Immature natural killer cell (primary cell): ENCODE data around the gene PCP2. TPM values are rescaled to one million over a fixed set of nuclear protein-coding genes. Genes with fewer than 3 reads are reported as not detected.
A peak's percentile ranks its signal among the peaks of the same experiment; 100 is the strongest.

Source experiments
- DNase-seq, 3 donors: peaks; one replicate each; pipeline ENCODE4 v3.0.0; 2022; ENCODE audit warnings: mixed read lengths in 1 of 3
- H3K27ac Mint-ChIP-seq, 6 donors: one replicate each; pipeline ENCODE4 v1.8.0; 2020; ENCODE audit warnings: mixed read lengths in 6 of 6, mild to moderate bottlenecking in 5 of 6, inconsistent platforms in 4 of 6, moderate library complexity in 3 of 6
- H3K27me3 Mint-ChIP-seq, 3 donors: one replicate each; pipeline ENCODE4 v1.8.0; 2020 to 2021; ENCODE audit warnings: low read depth in 3 of 3, mild to moderate bottlenecking in 3 of 3, mixed read lengths in 3 of 3, moderate library complexity in 3 of 3, inconsistent platforms in 1 of 3
- H3K36me3 Mint-ChIP-seq, 3 donors: one replicate each; pipeline ENCODE4 v1.8.0; 2020; ENCODE audit warnings: mixed read lengths in 3 of 3, inconsistent platforms in 2 of 3, mild to moderate bottlenecking in 2 of 3
- H3K4me1 Mint-ChIP-seq, 2 donors: one replicate each; pipeline ENCODE4 v1.8.0; 2020; ENCODE audit warnings: inconsistent platforms in 2 of 2, mild to moderate bottlenecking in 2 of 2, mixed read lengths in 2 of 2, moderate library complexity in 1 of 2
- H3K4me3 Mint-ChIP-seq, 5 donors: one replicate each; pipeline ENCODE4 v1.8.0; 2020; ENCODE audit warnings: mild to moderate bottlenecking in 5 of 5, mixed read lengths in 5 of 5, inconsistent platforms in 3 of 5, moderate library complexity in 3 of 5
- H3K9me3 Mint-ChIP-seq, 6 donors: one replicate each; pipeline ENCODE4 v1.8.0; 2020; ENCODE audit warnings: mild to moderate bottlenecking in 6 of 6, mixed read lengths in 6 of 6, inconsistent platforms in 4 of 6, moderate library complexity in 3 of 6
- polyA plus RNA-seq, 3 donors: library from polyadenylated mRNA; unstranded; fragments of 300-500 nt; fragmentation: Illumina TruSeq; gene quantifications; one replicate each; pipeline ENCODE4 v1.2.3, GENCODE V29; 2021

The PCP2 gene
- polyA plus RNA-seq, 3 donors from 2014 or later = 0.58 TPM; not detected in 2

DNA sequence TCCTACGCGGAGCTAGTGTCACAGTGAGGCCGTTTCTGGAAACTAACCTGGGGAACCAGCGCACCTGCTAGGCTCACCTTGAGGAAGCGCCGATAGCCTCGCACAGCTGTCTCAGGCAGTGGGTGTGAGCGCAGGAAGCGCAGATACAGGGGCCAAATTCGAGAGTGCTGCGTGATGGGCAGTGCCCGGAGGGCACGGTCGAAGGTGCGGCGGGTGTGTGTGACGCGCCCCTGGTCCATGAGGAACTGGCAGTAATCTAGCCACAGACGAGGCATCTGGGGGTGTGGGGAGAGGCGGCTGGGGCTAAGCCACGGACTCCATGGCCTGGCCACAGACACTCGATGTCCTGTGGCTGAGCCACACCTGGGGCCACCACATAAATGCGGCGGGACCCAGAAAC, 6.4 kb downstream of the PCP2 start:
- no peak for DNase-seq
- Mint-ChIP-seq H3K4me3 (peak overlapping the region in 1 of 5 donors; percentile 21), H3K4me1 (peaks cover 36 to 50% of the 10 kb centered on the region in 2 donors), H3K27ac (no peak overlapping the region), H3K27me3 (peaks cover 9 to 16% (median 11%) of the 10 kb centered on the region in 3 donors), H3K36me3 (peaks cover 4 to 14% (median 10%) of the 10 kb centered on the region in 3 donors), H3K9me3 (no peaks in the 10 kb centered on the region)

DNA sequence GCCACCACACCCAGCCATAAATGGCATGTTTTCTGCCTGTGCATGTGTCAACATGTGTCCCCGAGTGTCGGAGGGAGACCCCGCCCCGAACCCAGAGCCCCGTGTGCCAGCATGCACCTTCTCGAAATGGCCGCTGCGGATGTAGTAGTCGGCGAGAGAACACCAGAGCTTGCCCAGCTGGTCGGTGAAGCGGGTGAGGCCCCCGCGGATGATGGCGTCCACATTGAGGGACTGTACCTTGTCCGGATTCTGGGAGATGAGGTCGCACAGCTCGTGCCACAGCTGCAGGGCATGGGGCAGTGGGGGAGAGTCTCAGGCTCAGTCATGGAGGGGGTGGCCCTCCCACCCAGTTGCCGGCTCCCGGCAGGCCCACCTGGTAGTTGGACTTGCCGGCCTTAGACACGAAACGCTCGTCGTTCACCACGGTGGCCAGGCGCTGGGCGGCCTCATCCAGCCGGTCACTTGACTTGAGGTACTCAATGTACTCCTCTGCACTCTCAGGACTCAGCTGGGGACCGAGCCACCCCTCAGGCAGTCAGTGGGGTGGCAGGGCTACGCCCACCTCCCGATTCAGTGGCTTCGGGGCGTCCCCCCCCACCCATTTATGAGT, 7.7 kb downstream of the PCP2 start:
- Mint-ChIP-seq H3K27ac (no peak overlapping the region), H3K4me1 (peaks cover 34 to 44% of the 10 kb centered on the region in 2 donors), H3K36me3 (peaks cover 11 to 23% (median 14%) of the 10 kb centered on the region in 3 donors), H3K27me3 (peaks cover 9 to 16% (median 11%) of the 10 kb centered on the region in 3 donors), H3K9me3 (no peaks in the 10 kb centered on the region), H3K4me3 (no peak overlapping the region)
- DNase-seq = no peak

DNA sequence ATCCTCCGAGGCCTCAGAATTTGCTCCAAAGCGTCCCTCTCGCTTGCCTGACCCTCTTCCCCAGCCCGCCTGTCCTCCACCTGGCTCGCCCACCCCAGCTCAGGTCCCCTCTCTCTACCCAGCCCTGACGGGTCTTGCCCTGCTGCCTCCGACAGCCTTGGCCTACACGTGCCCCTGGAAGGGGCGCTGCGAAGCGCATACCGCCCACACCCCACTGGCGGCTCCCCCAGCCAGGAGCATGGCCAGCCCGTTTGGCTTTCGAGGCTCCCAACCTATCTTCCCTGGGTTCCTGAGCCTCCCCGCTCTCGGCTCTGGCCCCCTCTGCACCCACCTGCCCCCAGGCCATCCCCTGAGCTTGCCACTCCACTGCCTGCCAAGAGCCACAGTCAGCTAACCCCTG, 8.7 kb downstream of the PCP2 start:
- no peaks in the 10 kb centered on the region for H3K9me3 Mint-ChIP-seq
- no peak for DNase-seq
- peaks cover 8 to 16% (median 9%) of the 10 kb centered on the region in 3 donors for H3K27me3 Mint-ChIP-seq
- peaks cover 23 to 34% of the 10 kb centered on the region in 2 donors for H3K4me1 Mint-ChIP-seq
- H3K36me3 Mint-ChIP-seq = peaks cover 11 to 23% (median 14%) of the 10 kb centered on the region in 3 donors
- peak overlapping the region in 1 of 6 donors; percentile 50 for H3K27ac Mint-ChIP-seq
- no peak overlapping the region for H3K4me3 Mint-ChIP-seq

DNA sequence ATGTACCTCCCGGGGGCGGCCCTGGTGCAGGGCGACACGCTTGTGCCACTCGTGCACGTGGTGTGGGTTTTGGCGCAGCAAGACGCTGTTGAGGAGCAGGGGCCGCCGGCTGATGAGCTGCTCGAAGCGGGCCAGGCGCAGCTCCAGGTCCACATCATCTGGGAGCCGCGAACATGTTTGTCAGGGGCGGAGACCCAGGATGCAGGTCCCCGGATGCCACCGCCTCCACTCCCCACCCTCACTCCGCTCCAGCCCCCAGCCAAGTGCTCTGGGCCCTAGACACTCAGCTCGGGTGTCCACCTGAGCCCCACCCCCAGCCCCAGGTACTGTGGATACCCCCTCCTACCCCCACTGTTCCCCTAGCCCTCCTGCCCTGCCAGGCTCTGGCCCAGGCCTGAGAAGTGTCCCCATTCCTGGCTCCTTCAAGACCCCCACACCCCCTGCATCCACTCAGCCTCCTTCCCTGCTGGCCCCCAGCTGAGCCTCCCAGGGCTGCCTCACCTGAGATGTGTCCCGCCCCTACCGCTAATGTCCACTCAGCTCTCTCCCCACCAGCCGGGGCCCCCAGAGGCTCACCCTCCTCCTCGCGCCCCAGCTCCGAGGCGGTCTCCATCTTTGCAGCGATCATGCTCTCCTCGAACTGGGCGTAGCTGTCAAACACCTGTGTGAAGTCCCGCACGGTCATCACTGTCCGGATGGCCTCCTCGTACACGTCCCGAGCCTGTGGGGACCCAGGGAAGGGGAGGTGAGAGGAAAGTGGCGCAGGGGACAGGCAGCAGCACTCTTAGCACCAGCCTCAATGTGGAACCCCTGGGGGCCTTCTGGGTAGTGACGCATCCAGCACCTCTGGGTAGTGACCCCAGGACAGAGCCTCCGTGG, 9.6 kb downstream of the PCP2 start:
- no peak for DNase-seq
- Mint-ChIP-seq H3K4me3 (no peak overlapping the region), H3K4me1 (peaks cover 15 to 25% of the 10 kb centered on the region in 2 donors), H3K36me3 (peaks cover 8 to 21% (median 11%) of the 10 kb centered on the region in 3 donors), H3K27me3 (peaks cover under 1 to 9% (median 2%) of the 10 kb centered on the region in 3 donors), H3K9me3 (no peaks in the 10 kb centered on the region), H3K27ac (no peak overlapping the region)

DNA sequence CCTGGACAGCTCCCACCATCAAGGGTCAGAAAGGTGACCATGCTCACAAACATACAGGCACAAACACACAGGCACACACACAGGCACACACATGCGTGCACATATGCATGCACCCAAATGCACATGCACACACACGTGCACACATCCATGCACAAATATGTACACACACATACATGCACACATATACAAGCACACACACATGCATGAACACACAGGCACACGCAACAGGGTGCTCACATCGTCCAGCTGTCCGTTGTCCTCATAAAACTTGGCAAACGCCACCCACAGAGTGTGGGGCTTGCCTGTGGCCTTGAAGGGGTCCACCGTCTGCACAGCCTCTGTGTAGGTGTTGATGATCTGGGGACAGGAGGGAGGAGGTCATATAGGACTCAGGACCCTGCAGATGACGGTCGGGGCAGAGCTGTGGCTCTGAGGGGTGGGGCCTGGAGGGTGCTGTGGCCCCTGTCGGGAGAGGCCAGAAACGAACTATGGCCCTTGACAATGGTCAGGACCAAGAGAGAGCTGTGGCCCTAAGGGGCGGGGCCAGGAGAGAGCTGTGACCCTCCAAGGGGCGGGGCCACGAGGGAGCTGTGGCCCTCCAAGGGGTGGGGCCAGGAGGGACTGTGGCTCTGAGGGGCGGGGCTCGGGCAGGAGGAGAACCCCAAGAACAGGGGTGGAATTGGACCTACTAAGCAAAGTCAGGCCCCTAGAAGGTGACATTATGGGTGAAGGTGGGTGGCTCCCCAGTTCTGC, 10.4 kb downstream of the PCP2 start:
- Mint-ChIP-seq H3K4me1 (peaks cover 6 to 17% of the 10 kb centered on the region in 2 donors), H3K27me3 (peaks cover 0 to 3% (median under 1%) of the 10 kb centered on the region in 3 donors), H3K9me3 (no peaks in the 10 kb centered on the region), H3K36me3 (peaks cover 17 to 24% (median 19%) of the 10 kb centered on the region in 3 donors), H3K27ac (no peak overlapping the region), H3K4me3 (no peak overlapping the region)
- DNase-seq = no peak

DNA sequence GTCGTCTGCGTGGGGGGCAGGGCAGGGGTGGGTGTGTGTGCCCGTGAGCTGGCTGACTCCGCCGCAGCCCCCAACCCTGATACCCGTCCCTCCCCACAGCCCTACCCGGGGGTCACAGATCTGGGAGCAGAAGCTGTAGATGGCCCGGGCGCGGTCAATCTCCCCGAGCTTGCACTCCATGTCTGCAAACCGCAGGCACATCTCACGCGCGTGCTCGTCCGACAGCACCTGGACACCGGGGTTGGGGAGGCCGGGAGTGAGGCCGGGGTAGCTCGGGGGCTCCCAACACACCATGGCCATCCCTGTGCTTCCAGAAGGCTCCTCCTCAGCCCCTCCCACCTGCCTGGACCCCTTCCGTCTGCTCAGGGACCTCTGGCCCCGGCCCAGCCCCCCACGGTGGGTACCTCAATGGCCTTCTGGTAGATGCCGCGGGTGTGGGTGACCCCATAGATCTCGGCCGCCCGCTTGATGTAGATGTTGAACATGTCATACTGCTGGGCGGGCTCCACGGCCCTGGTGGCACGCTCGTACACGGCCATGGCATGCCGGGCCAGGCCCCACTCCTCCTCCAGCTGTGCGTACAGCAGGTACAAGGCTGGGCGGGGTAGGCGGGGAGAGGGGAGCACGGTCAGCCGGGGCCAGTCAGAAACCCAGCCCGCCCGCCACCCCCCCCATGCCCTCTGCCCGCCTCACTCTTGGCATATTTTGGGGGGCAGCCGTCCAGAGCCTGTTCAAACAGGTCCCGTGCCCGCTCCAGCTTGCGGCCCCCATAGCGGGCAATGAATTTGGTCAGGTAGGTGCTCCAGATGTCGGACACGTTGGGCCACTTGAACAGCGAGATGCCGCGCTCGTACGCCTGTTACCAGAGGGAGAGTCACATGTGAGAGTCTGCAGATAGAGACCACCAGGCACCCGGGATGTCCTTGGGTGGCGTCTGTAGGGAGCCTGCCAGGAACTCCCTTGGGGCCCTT, 12.8 kb downstream of the PCP2 start:
- no peak overlapping the region for H3K4me3 Mint-ChIP-seq
- peaks cover 0 to 5% of the 10 kb centered on the region in 2 donors for H3K4me1 Mint-ChIP-seq
- H3K36me3 Mint-ChIP-seq = peaks cover 17 to 21% (median 19%) of the 10 kb centered on the region in 3 donors
- no peak for DNase-seq
- peaks cover 0 to 3% (median 1%) of the 10 kb centered on the region in 3 donors for H3K27me3 Mint-ChIP-seq
- H3K27ac Mint-ChIP-seq = no peak overlapping the region
- H3K9me3 Mint-ChIP-seq = no peaks in the 10 kb centered on the region

DNA sequence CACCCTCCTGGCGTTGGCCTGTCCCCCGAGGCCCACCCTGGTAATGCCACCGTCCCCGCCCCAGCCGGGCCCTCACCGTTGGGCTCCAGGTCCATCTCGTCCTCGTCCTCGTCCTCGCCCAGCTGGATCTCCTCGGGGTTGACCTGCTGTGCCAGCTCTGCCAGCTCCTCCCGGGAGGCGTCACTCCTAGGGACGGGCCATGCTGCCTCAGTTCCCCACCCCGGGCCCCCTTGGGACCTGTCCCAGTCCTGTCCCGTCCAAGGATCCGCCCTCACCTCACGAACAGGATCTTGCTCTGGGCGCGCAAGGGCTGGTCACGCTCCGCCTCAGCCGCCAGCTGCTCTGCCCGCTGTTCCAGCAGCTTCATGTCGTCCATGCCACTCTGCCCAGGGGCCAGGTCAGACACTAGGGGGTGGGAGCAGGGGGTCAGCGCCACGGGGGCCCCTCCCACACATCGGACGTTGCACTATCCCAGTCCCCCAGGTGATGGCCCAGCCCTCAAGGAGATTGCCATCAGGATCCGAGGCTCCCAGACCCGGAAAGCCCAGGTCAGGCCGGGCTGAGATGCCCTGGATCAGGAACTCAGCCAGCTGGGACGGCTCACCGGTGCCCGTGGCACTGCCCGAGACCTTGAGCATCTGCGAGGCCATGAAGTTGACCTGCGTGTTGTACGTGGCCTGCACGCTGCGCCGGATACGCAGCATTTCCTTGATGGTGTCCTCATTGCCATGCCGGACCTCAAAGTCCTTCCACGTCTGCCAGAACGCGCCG, 13.7 kb downstream of the PCP2 start:
- no peaks in the 10 kb centered on the region for H3K9me3 Mint-ChIP-seq
- peaks cover 17 to 21% (median 19%) of the 10 kb centered on the region in 3 donors for H3K36me3 Mint-ChIP-seq
- H3K4me1 Mint-ChIP-seq = peaks cover 0 to 5% of the 10 kb centered on the region in 2 donors
- no peak for DNase-seq
- H3K4me3 Mint-ChIP-seq = no peak overlapping the region
- H3K27me3 Mint-ChIP-seq = peaks cover 0 to 1% (median 0%) of the 10 kb centered on the region in 3 donors
- no peak overlapping the region for H3K27ac Mint-ChIP-seq

DNA sequence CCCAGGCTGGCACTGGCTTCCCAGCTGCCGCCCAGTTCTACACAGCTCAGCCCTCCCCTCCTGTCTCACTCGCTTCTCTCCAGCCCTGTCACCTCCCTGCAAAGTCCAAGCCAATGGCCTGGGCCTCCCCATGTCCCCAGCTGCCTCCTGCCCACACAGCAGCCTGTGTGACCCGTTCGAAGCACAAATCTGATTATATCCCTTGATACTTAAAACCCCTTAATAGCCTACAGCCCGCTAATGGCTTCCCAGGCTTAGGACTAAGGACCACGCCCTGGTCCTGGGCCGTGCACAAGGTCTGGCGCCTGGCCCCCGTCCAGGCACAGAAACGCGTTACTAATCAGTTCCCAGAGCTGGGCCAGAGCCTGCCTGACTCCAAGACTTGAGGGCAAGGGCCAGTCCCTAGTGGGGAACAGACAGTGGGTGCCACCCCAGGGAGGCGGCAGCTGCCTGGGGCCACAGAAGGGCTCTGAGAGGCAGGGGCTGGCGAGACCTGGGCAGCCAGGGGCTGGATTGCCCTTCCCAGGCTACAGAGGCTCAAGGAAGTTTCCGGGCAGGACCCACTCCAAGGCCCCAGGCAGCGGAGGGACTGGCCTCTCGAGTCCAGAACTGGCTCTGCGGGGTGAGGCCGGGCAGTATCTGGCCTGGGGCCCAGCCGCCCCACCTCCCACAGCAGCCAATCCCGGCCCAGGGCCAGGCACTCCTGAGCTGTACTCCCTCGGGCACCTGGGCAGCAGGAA, 14.6 kb downstream of the PCP2 start:
- H3K27me3 Mint-ChIP-seq = peaks cover 0 to 1% (median 0%) of the 10 kb centered on the region in 3 donors
- peaks cover 17 to 21% (median 19%) of the 10 kb centered on the region in 3 donors for H3K36me3 Mint-ChIP-seq
- no peaks in the 10 kb centered on the region for H3K9me3 Mint-ChIP-seq
- DNase-seq = no peak
- no peak overlapping the region for H3K4me3 Mint-ChIP-seq
- no peak overlapping the region for H3K27ac Mint-ChIP-seq
- H3K4me1 Mint-ChIP-seq = peaks cover 0 to 5% of the 10 kb centered on the region in 2 donors

DNA sequence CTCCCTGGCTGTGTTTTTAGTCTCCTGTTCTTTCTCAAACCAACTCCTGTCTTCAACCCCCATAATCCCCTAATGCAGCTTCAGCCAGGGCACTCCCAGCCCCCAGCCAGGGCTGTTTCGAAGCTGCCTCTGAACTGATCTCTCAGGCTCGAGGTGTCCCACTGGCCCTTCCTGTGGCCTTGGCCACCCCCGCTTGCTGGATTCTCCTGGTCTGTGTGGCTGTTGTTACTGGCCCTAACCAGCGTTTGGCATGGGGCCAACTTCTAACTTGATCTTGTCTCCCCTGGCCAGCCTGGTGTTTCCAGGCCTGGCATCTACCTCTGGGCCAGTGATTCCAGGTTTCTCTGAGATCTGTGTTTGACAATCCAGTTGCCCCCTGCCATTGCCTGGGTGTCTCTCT, 15.2 kb downstream of the PCP2 start:
- H3K27ac Mint-ChIP-seq = peak overlapping the region in 2 of 6 donors; percentile 22 to 34
- peaks cover 0 to 1% (median 0%) of the 10 kb centered on the region in 3 donors for H3K27me3 Mint-ChIP-seq
- H3K36me3 Mint-ChIP-seq = peaks cover 17 to 21% (median 19%) of the 10 kb centered on the region in 3 donors
- peaks cover 0 to 5% of the 10 kb centered on the region in 2 donors for H3K4me1 Mint-ChIP-seq
- H3K4me3 Mint-ChIP-seq = no peak overlapping the region
- DNase-seq = no peak
- H3K9me3 Mint-ChIP-seq = no peaks in the 10 kb centered on the region

DNA sequence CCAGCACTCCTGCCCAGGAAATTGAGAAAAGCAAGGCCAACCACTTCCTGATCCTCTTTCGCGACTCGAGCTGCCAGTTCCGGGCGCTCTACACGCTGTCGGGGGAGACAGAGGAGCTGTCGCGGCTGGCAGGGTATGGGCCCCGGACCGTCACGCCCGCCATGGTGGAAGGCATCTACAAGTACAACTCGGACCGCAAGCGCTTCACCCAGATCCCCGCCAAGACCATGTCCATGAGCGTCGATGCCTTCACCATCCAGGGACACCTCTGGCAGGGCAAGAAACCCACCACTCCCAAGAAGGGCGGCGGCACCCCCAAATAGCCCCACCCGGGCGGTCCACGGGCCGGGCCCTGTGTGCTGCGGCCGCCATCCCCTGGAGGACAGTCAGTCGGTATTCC, 15.8 kb downstream of the PCP2 start:
- Mint-ChIP-seq H3K27me3 (peaks cover 0 to 1% (median 0%) of the 10 kb centered on the region in 3 donors), H3K4me3 (no peak overlapping the region), H3K9me3 (no peaks in the 10 kb centered on the region), H3K27ac (no peak overlapping the region), H3K36me3 (peaks cover 14 to 17% (median 15%) of the 10 kb centered on the region in 3 donors), H3K4me1 (peaks cover 0 to under 1% of the 10 kb centered on the region in 2 donors)
- no peak for DNase-seq

DNA sequence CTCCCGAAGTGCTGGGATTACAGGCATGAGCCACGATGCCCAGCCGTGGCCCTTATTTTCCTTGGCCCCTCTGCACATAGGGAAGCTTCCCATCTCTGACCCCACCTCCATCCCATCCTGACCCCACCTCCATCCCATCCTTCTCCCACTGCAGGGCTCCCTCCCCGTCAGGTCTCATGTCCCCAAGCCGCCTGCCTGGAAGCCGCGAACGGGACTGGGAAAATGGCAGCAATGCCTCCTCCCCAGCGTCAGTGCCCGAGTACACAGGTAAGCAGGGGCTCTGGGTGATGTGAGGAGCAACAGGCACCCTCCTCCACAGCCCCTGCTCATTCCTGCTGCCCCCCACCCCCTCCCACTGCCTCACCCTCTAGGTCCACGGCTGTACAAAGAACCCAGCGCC, 16.3 kb downstream of the PCP2 start:
- Mint-ChIP-seq H3K9me3 (no peaks in the 10 kb centered on the region), H3K36me3 (peaks cover 13 to 15% (median 14%) of the 10 kb centered on the region in 3 donors), H3K27ac (no peak overlapping the region), H3K4me3 (no peak overlapping the region), H3K27me3 (peaks cover 0 to 1% (median 0%) of the 10 kb centered on the region in 3 donors), H3K4me1 (no peaks in the 10 kb centered on the region)
- no peak for DNase-seq
